ENCODE data around the gene IDH3G.
A peak's percentile ranks its signal among the peaks of the same experiment; 100 is the strongest.
"Not testable (repeated sequence)": the region's sequence is repeated elsewhere in the genome, so short reads cannot be mapped to it uniquely, and the experiment has no call there.

The IDH3G gene

GRCh38 chrX:153750127-153750774 lies 43.9 kb downstream of the IDH3G start:
- Histone ChIP-seq H3K4me1 (ENCODE audit: insufficient read depth, low read length) (no peaks in the 10 kb centered on the region), H3K9ac (ENCODE audit: low read depth, low read length) (no peak overlapping the region), H3K27ac (ENCODE audit: low read length) (no peak overlapping the region), H3K9me3 (ENCODE audit: insufficient read depth, low read depth, low read length) (no peaks in the 10 kb centered on the region), H3K4me3 (ENCODE audit: low read length) (no peak overlapping the region), H3K36me3 (ENCODE audit: insufficient read depth, low read depth, low read length) (no peaks in the 10 kb centered on the region), H3K27me3 (ENCODE audit: insufficient read depth, low read length) (no peaks in the 10 kb centered on the region)

- not testable (repeated sequence) for H3K9ac ChIP-seq (ENCODE audit: low read depth, low read length); H3K4me3 ChIP-seq (ENCODE audit: low read length); H3K9me3 ChIP-seq (ENCODE audit: insufficient read depth, low read depth, low read length); H3K27ac ChIP-seq (ENCODE audit: low read length); H3K36me3 ChIP-seq (ENCODE audit: insufficient read depth, low read depth, low read length); H3K4me1 ChIP-seq (ENCODE audit: insufficient read depth, low read length); H3K27me3 ChIP-seq (ENCODE audit: insufficient read depth, low read length)
Measured at GRCh38 chrX:153749017-153749416, 45.2 kb downstream of the IDH3G start.

GRCh38 chrX:153746991-153747390 lies 47.2 kb downstream of the IDH3G start:
- H3K4me1 ChIP-seq (ENCODE audit: insufficient read depth, low read length); H3K27ac ChIP-seq (ENCODE audit: low read length); H3K4me3 ChIP-seq (ENCODE audit: low read length); H3K36me3 ChIP-seq (ENCODE audit: insufficient read depth, low read depth, low read length); H3K27me3 ChIP-seq (ENCODE audit: insufficient read depth, low read length); H3K9ac ChIP-seq (ENCODE audit: low read depth, low read length); H3K9me3 ChIP-seq (ENCODE audit: insufficient read depth, low read depth, low read length): not testable (repeated sequence)

- H3K27ac ChIP-seq (ENCODE audit: low read length) = no peak overlapping the region
- H3K4me3 ChIP-seq (ENCODE audit: low read length) = no peak overlapping the region
- no peaks in the 10 kb centered on the region for H3K9me3 ChIP-seq (ENCODE audit: insufficient read depth, low read depth, low read length)
- no peak overlapping the region for H3K9ac ChIP-seq (ENCODE audit: low read depth, low read length)
- H3K4me1 ChIP-seq (ENCODE audit: insufficient read depth, low read length) = no peaks in the 10 kb centered on the region
- H3K36me3 ChIP-seq (ENCODE audit: insufficient read depth, low read depth, low read length) = no peaks in the 10 kb centered on the region
- no peaks in the 10 kb centered on the region for H3K27me3 ChIP-seq (ENCODE audit: insufficient read depth, low read length)
Measured at GRCh38 chrX:153746359-153746758, 47.8 kb downstream of the IDH3G start.

- not testable (repeated sequence) for H3K9me3 ChIP-seq (ENCODE audit: insufficient read depth, low read depth, low read length); H3K9ac ChIP-seq (ENCODE audit: low read depth, low read length); H3K4me3 ChIP-seq (ENCODE audit: low read length); H3K27ac ChIP-seq (ENCODE audit: low read length); H3K27me3 ChIP-seq (ENCODE audit: insufficient read depth, low read length); H3K36me3 ChIP-seq (ENCODE audit: insufficient read depth, low read depth, low read length); H3K4me1 ChIP-seq (ENCODE audit: insufficient read depth, low read length)
Measured at GRCh38 chrX:153745067-153745433, 49.1 kb downstream of the IDH3G start.

- Histone ChIP-seq H3K9me3 (ENCODE audit: insufficient read depth, low read depth, low read length) (no peaks in the 10 kb centered on the region), H3K36me3 (ENCODE audit: insufficient read depth, low read depth, low read length) (no peaks in the 10 kb centered on the region), H3K27me3 (ENCODE audit: insufficient read depth, low read length) (no peaks in the 10 kb centered on the region), H3K4me3 (ENCODE audit: low read length) (peak overlapping the region; percentile 64), H3K4me1 (ENCODE audit: insufficient read depth, low read length) (no peaks in the 10 kb centered on the region), H3K27ac (ENCODE audit: low read length) (no peak overlapping the region), H3K9ac (ENCODE audit: low read depth, low read length) (no peak overlapping the region)
Measured at GRCh38 chrX:153744210-153745066, 49.7 kb downstream of the IDH3G start.

- H3K27me3 ChIP-seq (ENCODE audit: insufficient read depth, low read length); H3K4me1 ChIP-seq (ENCODE audit: insufficient read depth, low read length); H3K27ac ChIP-seq (ENCODE audit: low read length); H3K9ac ChIP-seq (ENCODE audit: low read depth, low read length); H3K9me3 ChIP-seq (ENCODE audit: insufficient read depth, low read depth, low read length); H3K36me3 ChIP-seq (ENCODE audit: insufficient read depth, low read depth, low read length): not testable (repeated sequence)
- H3K4me3 ChIP-seq (ENCODE audit: low read length) = peak overlapping the region; percentile 64
Measured at GRCh38 chrX:153743468-153744209, 50.5 kb downstream of the IDH3G start.

GRCh38 chrX:153742796-153743467 lies 51.2 kb downstream of the IDH3G start:
- H3K9me3 ChIP-seq (ENCODE audit: insufficient read depth, low read depth, low read length); H3K4me1 ChIP-seq (ENCODE audit: insufficient read depth, low read length); H3K4me3 ChIP-seq (ENCODE audit: low read length); H3K27me3 ChIP-seq (ENCODE audit: insufficient read depth, low read length); H3K9ac ChIP-seq (ENCODE audit: low read depth, low read length); H3K27ac ChIP-seq (ENCODE audit: low read length); H3K36me3 ChIP-seq (ENCODE audit: insufficient read depth, low read depth, low read length): not testable (repeated sequence)

GRCh38 chrX:153742111-153742510 lies 52.1 kb downstream of the IDH3G start:
- H3K4me1 ChIP-seq (ENCODE audit: insufficient read depth, low read length); H3K27me3 ChIP-seq (ENCODE audit: insufficient read depth, low read length); H3K36me3 ChIP-seq (ENCODE audit: insufficient read depth, low read depth, low read length); H3K27ac ChIP-seq (ENCODE audit: low read length); H3K4me3 ChIP-seq (ENCODE audit: low read length); H3K9me3 ChIP-seq (ENCODE audit: insufficient read depth, low read depth, low read length); H3K9ac ChIP-seq (ENCODE audit: low read depth, low read length): not testable (repeated sequence)

GRCh38 chrX:153741446-153741845 lies 52.7 kb downstream of the IDH3G start:
- Histone ChIP-seq H3K4me3 (ENCODE audit: low read length) (no peak overlapping the region), H3K27ac (ENCODE audit: low read length) (no peak overlapping the region), H3K4me1 (ENCODE audit: insufficient read depth, low read length) (no peaks in the 10 kb centered on the region), H3K36me3 (ENCODE audit: insufficient read depth, low read depth, low read length) (no peaks in the 10 kb centered on the region), H3K9me3 (ENCODE audit: insufficient read depth, low read depth, low read length) (no peaks in the 10 kb centered on the region), H3K27me3 (ENCODE audit: insufficient read depth, low read length) (no peaks in the 10 kb centered on the region), H3K9ac (ENCODE audit: low read depth, low read length) (no peak overlapping the region)

- H3K27ac ChIP-seq (ENCODE audit: low read length) = no peak overlapping the region
- no peaks in the 10 kb centered on the region for H3K36me3 ChIP-seq (ENCODE audit: insufficient read depth, low read depth, low read length)
- no peak overlapping the region for H3K4me3 ChIP-seq (ENCODE audit: low read length)
- H3K9me3 ChIP-seq (ENCODE audit: insufficient read depth, low read depth, low read length) = no peaks in the 10 kb centered on the region
- no peaks in the 10 kb centered on the region for H3K4me1 ChIP-seq (ENCODE audit: insufficient read depth, low read length)
- H3K27me3 ChIP-seq (ENCODE audit: insufficient read depth, low read length) = no peaks in the 10 kb centered on the region
- no peak overlapping the region for H3K9ac ChIP-seq (ENCODE audit: low read depth, low read length)
Measured at GRCh38 chrX:153740631-153741222, 53.4 kb downstream of the IDH3G start.

Data from iPS-20b (cell line).